Measurements from ENCODE around the gene RCSD1.

DNA sequence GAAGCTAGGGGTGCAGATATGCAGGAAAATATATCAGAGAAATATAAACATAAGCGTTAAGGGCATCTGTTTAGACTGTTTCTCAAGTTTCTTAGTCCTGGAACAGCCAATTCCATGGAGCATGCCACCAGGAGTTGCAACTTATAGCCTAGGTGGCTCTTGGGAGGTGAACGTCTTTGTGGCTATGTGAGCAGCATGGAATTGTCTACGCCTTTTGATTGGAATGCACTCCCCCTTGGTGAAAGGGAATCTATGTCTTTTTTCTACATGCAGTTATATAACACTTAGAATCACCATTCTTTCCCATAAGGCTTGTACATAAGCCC is 12.4 kb downstream of the RCSD1 start:
- TF ChIP-seq, protein P1, sequence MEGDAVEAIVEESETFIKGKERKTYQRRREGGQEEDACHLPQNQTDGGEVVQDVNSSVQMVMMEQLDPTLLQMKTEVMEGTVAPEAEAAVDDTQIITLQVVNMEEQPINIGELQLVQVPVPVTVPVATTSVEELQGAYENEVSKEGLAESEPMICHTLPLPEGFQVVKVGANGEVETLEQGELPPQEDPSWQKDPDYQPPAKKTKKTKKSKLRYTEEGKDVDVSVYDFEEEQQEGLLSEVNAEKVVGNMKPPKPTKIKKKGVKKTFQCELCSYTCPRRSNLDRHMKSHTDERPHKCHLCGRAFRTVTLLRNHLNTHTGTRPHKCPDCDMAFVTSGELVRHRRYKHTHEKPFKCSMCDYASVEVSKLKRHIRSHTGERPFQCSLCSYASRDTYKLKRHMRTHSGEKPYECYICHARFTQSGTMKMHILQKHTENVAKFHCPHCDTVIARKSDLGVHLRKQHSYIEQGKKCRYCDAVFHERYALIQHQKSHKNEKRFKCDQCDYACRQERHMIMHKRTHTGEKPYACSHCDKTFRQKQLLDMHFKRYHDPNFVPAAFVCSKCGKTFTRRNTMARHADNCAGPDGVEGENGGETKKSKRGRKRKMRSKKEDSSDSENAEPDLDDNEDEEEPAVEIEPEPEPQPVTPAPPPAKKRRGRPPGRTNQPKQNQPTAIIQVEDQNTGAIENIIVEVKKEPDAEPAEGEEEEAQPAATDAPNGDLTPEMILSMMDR (IDR thresholded peaks at IDR 0.05), result no peak
- TF ChIP-seq POLR2A (IDR thresholded peaks at IDR 0.05), result no peak
